HG03103 (cell line): Measurements from ENCODE around the gene CGB8.

Source experiments
- ATAC-seq: cut with Tn5 transposase; IDR thresholded peaks from one replicate; pipeline ENCODE4 v1.9.1; 2021; ENCODE audit warnings: low read depth; ENCODE audit not compliant: unreplicated experiment

CGB8 gene

DNA sequence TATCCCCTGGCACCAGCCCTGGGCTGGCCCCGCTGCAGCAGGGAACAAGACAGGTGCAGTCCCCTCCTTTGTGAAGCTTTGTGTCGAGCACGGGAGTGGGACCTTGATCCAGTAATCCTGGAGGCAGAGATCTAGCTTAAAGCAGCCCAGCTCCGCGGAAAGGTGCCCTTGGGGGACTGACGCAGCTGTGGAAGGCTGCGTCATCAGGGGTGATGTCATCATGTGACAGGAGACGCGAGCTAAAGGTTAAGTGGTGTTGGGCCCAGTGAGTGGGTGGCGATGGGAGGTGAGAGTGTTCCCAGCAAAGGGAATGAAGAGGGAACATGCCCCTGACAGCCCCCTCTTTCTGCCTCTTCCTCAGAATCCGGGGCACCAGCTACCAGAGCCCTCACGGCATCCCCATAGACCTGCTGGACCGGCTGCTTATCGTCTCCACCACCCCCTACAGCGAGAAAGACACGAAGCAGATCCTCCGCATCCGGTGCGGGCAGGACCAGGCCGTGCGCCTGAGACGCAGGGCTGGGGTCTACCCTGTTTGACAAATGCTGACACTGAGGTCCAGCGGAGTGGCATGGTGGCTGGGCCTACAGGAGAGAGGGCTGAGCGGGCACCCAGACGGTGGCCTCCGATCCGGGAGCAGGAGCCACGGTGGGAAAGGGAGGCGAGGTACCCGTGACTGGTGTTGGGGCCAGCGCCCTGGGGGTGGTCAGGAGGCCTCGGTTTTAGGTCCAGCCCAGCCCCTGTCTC, 34.6 kb downstream of the CGB8 start:
- ATAC-seq: no peak

DNA sequence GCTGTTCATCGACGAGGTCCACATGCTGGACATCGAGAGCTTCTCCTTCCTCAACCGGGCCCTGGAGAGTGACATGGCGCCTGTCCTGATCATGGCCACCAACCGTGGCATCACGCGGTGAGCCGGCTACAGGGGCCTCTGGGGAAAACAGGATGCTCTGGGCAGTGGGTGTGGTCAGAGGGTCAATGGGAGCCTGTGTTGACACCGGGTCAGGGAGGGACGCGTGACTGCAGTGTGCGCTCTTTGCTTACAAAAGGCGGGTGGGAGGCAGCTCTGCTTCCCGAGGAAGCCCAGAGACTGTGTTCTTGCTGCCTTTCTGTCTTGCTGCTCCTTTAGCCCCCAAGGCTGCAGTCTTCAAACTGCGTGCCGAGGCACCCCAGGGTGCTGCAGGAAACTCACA, 37.7 kb downstream of the CGB8 start:
- ATAC-seq: no peak

DNA sequence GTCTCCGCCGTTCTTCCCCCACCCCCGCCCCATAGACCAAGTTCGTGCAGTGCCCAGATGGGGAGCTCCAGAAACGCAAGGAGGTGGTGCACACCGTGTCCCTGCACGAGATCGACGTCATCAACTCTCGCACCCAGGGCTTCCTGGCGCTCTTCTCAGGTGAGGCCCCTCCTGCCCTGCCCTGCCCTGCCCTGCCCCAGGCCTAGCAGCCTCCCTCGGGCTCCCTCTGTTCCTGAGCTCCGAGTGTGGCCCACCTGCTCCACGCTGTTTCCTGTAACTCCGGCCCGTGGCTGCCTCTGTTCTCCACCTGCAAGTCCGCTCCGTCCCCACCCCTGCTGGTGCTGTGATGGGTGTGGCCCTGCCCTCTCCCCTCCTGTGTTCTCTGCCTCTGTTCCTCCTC, 38.5 kb downstream of the CGB8 start:
- ATAC-seq: no peak

DNA sequence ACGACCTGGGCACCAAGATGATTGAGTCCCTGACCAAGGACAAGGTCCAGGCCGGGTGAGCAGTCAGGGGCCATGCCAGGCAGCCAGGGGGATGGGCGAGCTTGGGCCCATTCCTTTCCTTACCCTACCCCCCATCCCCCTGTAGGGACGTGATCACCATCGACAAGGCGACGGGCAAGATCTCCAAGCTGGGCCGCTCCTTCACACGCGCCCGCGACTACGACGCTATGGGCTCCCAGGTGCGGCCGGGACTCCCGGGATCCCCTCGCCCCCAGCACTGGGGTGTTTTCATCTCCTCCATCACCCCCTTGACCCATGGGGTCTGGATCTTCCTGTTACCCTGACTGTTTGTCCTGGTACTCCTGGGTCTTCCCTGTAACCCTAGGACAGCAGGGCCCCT, 39.1 kb downstream of the CGB8 start:
- no peak for ATAC-seq

DNA sequence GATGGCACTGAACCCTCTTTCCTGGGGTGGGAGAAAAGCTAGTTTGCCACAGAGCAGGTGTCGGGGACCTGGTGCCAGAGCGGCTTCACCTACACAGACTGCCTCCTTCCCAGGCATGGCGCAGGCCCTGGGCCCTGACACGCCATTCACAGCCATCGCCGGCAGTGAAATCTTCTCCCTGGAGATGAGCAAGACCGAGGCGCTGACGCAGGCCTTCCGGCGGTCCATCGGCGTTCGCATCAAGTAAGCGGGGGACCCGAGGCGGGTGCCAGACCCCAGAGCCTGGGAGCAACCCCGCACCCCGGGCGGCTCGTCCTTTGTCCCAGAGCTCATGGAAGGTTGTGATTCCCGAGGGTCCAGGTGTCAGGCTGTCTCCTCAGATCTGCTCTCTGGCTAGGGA, 42.0 kb downstream of the CGB8 start:
- ATAC-seq: no peak

DNA sequence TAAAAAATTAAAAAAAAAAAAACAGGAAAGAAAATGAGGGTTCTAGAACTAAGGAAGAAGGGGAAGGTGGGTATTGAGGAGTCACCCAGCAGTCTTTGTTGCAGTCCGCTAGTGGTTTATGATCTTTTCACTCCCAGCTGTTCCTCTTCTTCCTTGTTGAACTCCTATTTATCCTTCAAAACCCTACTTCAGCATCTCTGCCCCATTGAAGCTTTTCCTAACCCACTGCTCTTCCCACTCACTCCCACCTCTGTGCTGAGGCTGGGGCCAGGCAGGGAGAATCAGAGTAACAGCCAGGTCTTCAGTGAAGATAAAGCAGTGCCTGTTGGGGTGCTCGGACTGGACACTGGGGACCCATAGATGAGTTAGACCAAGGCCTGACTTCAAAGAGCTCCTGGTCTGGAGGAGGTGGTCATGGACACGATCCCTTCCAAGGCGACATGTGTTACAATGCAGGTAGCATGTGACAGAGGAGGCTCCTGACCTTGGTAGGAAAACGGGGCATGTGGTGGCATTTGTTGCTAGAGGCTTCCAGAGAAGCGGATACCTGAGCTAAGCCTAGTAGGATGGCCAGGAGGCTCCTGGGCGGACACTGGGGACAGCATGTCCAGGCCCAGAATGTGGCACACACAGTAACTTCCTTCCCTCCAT, 43.8 kb downstream of the CGB8 start:
- no peak for ATAC-seq

DNA sequence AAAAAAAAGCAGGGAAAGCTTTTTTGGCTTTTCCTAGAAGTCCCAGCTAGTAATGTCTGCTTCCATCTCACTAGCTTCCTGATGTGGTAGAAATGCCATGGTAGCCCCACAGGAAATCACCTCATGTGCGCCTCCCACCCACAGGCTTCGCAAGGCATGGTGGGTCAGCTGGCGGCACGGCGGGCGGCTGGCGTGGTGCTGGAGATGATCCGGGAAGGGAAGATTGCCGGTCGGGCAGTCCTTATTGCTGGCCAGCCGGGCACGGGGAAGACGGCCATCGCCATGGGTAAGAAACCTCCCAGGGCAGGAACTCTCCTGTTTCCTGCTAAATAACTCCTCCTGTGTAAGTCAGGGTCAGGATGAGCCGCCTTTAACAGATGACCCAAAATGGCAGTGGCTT, 44.8 kb downstream of the CGB8 start:
- ATAC-seq: no peak

DNA sequence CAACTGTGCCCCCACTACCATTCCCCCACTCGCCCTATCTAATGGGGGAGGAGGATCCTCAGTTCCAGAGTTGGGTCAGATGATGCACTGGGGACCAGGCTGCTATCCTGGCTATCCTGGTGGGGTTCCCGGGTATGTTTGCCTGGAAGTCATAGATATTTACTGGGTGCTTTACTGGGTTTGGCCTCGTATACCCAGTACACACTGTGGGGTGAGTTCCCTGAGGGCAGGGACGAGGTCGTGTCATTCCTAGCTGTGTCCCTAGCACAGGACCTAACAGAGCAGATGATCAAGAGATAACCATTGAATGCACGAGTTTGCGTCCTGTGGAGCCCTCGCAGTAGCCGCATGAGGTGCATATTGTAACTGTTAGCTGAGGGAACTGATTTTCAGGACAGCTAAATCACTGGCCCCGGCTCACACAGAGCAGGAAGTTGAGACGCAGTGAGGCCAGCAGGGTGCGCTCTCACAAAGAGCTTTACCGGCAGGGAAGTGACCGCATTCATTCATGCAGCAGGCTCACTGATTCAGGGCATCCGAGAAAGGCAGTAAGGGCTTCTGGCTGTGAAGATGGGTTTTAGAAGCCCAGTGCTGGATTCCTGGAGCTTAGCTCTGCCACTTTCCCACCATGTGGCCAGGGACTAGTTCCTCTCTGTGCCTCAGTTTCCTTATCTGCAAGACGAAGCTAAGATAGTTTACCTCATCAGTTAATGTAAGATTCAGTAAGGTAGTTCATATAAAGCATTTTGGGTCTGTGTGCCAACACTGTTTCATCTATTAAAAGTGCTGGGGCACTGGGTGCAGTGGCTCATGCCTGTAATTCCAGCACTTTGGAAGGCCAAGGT, 49.2 kb downstream of the CGB8 start:
- ATAC-seq: no peak

DNA sequence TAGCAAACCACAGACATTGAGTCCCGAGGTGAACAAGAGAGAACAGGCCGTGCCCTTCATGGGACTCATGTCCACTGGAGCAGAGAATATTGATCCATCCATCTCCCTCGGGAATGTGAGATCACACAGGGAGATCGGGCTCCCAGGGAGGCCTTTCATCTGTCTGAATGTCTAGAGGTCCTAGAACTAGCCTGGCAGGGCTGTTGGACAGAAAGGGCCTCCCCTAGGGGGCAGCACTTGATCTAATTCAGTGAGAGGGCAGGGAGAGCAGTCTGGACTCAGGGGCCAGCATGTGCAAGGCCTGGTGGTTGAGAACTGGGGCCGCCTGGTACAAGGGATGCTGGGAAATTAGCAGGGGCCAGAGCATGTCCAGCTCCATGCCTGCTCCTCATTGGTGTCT, 50.9 kb downstream of the CGB8 start:
- ATAC-seq: no peak
